ENCODE results near the gene CSNK2A3.

DNA sequence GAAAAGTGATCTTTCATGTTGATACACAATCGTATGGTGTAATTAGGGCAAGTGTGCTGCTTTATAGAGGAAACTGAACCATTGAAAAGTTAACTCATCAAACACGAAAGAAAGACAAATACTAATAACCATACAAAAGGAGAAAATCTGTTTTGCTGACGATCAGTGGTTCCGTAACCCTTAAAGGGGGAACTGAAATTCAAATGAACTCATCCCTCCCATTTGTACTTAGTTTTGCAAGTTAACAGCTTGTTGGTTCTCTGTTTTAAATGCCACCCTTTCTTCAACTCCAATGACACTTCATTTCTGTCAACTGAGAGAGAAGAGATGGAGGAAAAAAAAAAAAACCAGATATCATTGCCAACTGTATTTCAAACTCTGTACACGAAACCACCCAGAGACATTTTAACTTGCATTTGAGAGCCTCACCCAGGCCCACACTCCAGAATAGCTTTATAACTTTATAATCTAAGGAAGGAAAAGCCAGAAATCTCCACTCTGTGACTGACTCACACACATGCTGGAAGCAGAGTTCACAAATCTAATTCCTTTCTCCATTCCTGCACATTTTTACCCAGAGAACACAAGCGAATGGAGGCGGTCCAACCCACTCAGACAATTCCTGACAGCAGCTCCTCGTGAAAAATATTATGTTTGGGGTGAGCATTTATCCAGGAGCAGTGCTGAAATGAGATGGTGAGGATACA lies 17.4 kb upstream of the CSNK2A3 start:
- no peak for TF ChIP-seq CTCF (conservative IDR thresholded peaks at IDR 0.05; ENCODE audit: low read length)
- no peak for TF ChIP-seq EZH2phosphoT487 (IDR thresholded peaks at IDR 0.05; ENCODE audit: borderline replicate concordance)

All from Loucy (cell line).